ENCODE data around the gene ACTL8. TPM values are rescaled to one million over a fixed set of nuclear protein-coding genes. Genes with fewer than 3 reads are reported as not detected.

The ACTL8 gene
- total RNA-seq, 1 donor, result not detected

DNA sequence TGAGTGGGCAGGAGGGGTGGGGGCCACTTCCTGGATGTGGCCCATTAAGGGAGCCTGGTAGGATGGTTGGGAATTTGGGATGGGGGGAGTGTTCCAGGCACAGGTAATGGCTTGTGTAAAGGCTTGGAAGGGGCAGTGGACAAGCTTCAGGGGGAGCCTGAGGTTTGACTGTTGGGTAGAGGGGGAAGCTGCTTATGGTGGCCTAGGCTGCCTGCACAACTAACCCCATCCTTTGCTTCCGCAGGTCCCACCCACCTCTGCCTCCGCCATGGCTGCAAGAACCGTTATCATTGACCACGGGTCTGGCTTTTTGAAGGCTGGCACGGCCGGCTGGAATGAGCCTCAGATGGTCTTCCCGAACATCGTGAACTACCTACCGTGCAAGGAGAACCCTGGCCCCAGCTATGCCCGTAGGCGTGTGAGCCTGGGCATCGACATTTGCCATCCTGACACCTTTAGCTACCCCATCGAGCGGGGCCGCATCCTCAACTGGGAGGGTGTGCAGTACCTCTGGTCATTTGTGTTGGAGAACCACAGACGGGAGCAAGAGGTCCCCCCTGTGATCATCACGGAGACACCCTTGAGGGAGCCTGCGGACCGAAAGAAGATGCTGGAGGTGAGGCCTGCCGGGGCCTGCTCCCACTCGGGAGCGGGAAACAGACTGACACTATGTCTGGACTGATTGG lies 67.8 kb downstream of the ACTL8 start:
- DNase-seq (ENCODE audit: low read depth), result no peak
- no peak overlapping the region for H3K4me3 ChIP-seq (ENCODE audit: low read depth, low read length)
- TF ChIP-seq, protein P1, sequence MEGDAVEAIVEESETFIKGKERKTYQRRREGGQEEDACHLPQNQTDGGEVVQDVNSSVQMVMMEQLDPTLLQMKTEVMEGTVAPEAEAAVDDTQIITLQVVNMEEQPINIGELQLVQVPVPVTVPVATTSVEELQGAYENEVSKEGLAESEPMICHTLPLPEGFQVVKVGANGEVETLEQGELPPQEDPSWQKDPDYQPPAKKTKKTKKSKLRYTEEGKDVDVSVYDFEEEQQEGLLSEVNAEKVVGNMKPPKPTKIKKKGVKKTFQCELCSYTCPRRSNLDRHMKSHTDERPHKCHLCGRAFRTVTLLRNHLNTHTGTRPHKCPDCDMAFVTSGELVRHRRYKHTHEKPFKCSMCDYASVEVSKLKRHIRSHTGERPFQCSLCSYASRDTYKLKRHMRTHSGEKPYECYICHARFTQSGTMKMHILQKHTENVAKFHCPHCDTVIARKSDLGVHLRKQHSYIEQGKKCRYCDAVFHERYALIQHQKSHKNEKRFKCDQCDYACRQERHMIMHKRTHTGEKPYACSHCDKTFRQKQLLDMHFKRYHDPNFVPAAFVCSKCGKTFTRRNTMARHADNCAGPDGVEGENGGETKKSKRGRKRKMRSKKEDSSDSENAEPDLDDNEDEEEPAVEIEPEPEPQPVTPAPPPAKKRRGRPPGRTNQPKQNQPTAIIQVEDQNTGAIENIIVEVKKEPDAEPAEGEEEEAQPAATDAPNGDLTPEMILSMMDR (IDR thresholded peaks at IDR 0.05; ENCODE audit: insufficient read depth, low read depth, low read length), result no peak

DNA sequence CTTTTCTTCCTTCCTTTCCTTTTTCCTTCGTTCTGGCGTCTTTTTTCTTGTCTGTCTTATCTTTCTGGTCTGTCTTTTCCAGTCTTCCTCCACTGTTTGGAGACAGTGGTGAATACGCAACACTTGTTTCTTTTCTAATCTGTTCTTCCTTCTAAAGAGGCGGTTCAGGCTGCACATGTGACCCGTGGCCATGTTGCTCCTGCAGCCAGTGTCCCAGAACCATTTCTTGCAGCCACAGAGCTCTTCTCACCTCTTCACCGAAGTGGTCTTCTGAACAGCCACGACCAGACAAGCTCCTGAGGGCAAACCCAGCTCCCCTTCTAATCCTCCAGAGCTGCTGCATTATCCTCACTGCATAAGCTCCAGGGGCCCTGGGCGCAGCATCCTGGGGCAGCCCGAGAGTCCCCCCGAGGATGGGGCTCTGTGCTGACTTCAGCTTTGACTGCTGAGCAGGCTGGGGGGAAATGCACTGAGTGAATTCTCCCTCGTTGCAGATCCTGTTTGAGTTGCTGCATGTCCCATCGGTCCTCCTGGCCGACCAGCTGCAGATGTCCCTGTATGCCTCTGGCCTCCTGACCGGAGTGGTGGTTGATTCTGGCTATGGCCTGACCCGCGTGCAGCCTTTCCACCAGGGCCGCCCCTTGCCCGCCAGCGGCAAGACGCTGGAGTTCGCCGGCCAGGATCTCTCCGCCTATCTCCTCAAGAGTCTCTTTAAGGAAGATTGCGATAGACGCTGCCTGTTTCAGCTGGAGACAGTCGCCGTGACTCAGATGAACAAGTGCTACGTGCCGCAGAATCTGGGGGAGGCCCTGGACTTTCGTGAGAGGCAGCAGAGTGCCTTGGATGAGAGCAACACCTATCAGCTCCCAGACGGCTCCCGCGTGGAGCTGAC lies 70.4 kb downstream of the ACTL8 start:
- TF ChIP-seq, protein P1 (IDR thresholded peaks at IDR 0.05; ENCODE audit: insufficient read depth, low read depth, low read length), result no peak
- H3K4me3 ChIP-seq (ENCODE audit: low read depth, low read length), result no peak overlapping the region
- DNase-seq (ENCODE audit: low read depth), result no peak

DNA sequence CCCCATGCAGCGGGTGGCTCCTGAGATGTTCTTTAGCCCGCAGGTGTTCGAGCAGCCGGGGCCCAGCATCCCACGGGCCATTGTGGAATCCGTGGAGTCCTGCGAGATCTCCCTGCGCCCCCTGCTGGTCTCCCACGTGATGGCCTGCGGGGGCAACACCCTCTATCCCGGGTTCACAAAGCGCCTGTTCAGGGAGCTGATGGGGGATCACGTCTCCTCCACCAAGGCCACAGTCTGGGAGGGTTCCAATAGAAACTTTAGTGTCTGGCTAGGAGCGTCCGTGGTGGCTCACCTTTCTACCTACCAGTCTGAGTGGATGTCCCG lies 71.0 kb downstream of the ACTL8 start:
- DNase-seq (ENCODE audit: low read depth), result peak; percentile 34
- H3K4me3 ChIP-seq (ENCODE audit: low read depth, low read length), result no peak overlapping the region
- TF ChIP-seq, protein P1 (IDR thresholded peaks at IDR 0.05; ENCODE audit: insufficient read depth, low read depth, low read length), result peak; percentile 75

DNA sequence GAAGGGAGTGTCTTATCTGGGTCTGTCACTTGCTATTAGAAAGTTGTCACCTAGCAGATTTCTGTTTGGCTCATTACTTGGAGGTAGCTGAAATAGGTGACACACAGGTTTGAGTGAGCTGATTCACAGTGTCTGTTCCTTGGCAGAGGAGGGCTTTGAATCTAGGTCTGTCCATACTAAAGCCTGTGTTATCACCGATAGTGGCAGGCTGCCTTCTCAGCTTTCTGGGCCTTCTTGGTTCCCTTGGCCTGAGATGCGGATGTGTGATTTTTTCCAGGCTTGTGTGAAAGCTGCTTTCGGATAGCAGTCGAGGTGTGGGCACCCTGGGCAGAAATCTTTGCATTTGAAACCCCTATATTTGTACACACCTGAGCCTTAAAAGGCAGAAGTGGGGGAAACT lies 73.9 kb downstream of the ACTL8 start:
- TF ChIP-seq, protein P1 (IDR thresholded peaks at IDR 0.05; ENCODE audit: insufficient read depth, low read depth, low read length), result no peak
- no peak for DNase-seq (ENCODE audit: low read depth)

DNA sequence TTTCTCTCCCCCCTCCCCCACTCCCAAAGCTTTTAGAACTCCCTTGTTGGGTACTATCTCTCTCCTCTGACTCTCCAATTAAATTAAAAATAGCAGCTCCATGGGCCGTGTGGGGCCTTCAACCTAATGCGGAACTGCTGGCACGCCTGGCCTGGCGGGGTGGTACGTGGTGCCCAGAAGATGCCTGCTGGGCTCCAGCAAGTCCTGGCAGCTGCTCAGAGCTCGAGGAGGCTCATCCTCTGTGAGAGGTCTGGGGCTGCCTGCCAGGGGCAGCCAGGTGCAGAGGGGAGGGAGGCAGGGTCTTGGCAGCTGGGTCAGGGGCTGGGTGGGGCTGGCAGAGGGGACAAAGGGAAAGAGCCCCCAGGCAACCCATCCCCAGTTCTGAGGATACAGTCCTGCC lies 74.4 kb downstream of the ACTL8 start:
- TF ChIP-seq, protein P1 (IDR thresholded peaks at IDR 0.05; ENCODE audit: insufficient read depth, low read depth, low read length), result no peak
- no peak overlapping the region for H3K4me3 ChIP-seq (ENCODE audit: low read depth, low read length)
- no peak for DNase-seq (ENCODE audit: low read depth)

More for the DNA sequence above, 73.9 kb downstream of the ACTL8 start:
- no peak overlapping the region for H3K4me3 ChIP-seq (ENCODE audit: low read depth, low read length)

DNA sequence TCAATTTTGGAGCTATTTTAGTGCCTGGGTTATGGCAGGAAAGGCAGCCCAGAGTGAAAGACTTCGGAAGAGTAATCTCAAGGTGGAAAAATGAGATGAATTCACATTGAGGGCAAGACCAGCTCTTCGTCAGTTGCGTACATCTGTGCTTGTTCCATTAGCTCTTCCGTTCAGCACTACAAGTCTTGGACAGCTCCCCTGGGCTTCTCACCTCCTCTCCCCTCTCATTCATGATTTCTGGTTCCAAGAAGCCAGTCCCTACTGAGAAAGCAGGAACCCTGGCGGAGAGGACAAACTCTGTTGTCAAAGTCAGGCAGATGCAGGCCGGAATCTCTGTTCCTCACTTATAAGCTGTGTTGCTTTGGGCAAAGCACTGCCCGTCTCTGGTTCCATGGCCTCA lies 76.5 kb downstream of the ACTL8 start:
- TF ChIP-seq, protein P1 (IDR thresholded peaks at IDR 0.05; ENCODE audit: insufficient read depth, low read depth, low read length), result no peak

More for the DNA sequence above, 76.5 kb downstream of the ACTL8 start:
- DNase-seq (ENCODE audit: low read depth), result peak; percentile 55
- H3K4me3 ChIP-seq (ENCODE audit: low read depth, low read length), result no peak overlapping the region

Measured in fibroblast of villous mesenchyme (primary cell).